ENCODE results near the gene TENM3.

The TENM3 gene

GRCh38 chr4:182493377-182493776 is 250.2 kb downstream of the TENM3 start:
- H3K9me3 ChIP-seq (replicated peaks; ENCODE audit: insufficient read depth, low read length): no peaks in the 10 kb centered on the region
- H3K36me3 ChIP-seq (replicated peaks; ENCODE audit: insufficient read depth, low read length): no peaks in the 10 kb centered on the region
- peak overlapping the region; percentile 63; the same call in 1 of the 2 replicates for H3K27ac ChIP-seq (ENCODE audit: low read length)
- TF ChIP-seq CTCF (IDR thresholded peaks at IDR 0.05; ENCODE audit: low read length) (no peak), EZH2phosphoT487 (IDR thresholded peaks at IDR 0.05; ENCODE audit: low read length) (no peak), EZH2 (optimal IDR thresholded peaks at IDR 0.05; ENCODE audit: low read depth, low read length) (no peak)
- H2AFZ ChIP-seq (ENCODE audit: low read length): no peak overlapping the region
- H3K4me2 ChIP-seq (ENCODE audit: low read depth, low read length): peak overlapping the region; percentile 62
- peaks cover 44% of the 10 kb centered on the region for H3K4me1 ChIP-seq (ENCODE audit: low read length)
- H3K27me3 ChIP-seq (replicated peaks; ENCODE audit: insufficient read depth, low read length): no peaks in the 10 kb centered on the region
- H3K79me2 ChIP-seq (ENCODE audit: low read length): no peaks in the 10 kb centered on the region
- no peak overlapping the region for H3K9ac ChIP-seq (ENCODE audit: low read length)
- no peak for DNase-seq
- H3K9me2 ChIP-seq (replicated peaks; ENCODE audit: insufficient read depth, low read length): no peaks in the 10 kb centered on the region
- no peaks in the 10 kb centered on the region for H4K20me1 ChIP-seq (ENCODE audit: insufficient read depth, low read length)
- H3F3A ChIP-seq (ENCODE audit: insufficient read depth, low read length): peaks cover 16% of the 10 kb centered on the region
- peak overlapping the region; percentile 12; the same call in 1 of the 2 replicates for H3K4me3 ChIP-seq (ENCODE audit: low read length)

- no peaks in the 10 kb centered on the region for H3K9me2 ChIP-seq (replicated peaks; ENCODE audit: insufficient read depth, low read length)
- H3F3A ChIP-seq (ENCODE audit: insufficient read depth, low read length): peaks cover 16% of the 10 kb centered on the region
- H3K9ac ChIP-seq (ENCODE audit: low read length): no peak overlapping the region
- H3K79me2 ChIP-seq (ENCODE audit: low read length): no peaks in the 10 kb centered on the region
- no peaks in the 10 kb centered on the region for H3K36me3 ChIP-seq (replicated peaks; ENCODE audit: insufficient read depth, low read length)
- no peaks in the 10 kb centered on the region for H4K20me1 ChIP-seq (ENCODE audit: insufficient read depth, low read length)
- H3K9me3 ChIP-seq (replicated peaks; ENCODE audit: insufficient read depth, low read length): no peaks in the 10 kb centered on the region
- no peaks in the 10 kb centered on the region for H3K27me3 ChIP-seq (replicated peaks; ENCODE audit: insufficient read depth, low read length)
- no peak for TF ChIP-seq CTCF (IDR thresholded peaks at IDR 0.05; ENCODE audit: low read length)
- TF ChIP-seq EZH2 (optimal IDR thresholded peaks at IDR 0.05; ENCODE audit: low read depth, low read length): no peak
- TF ChIP-seq EZH2phosphoT487 (IDR thresholded peaks at IDR 0.05; ENCODE audit: low read length): no peak
- peak overlapping the region; percentile 16; the same call in 1 of the 2 replicates for H3K27ac ChIP-seq (ENCODE audit: low read length)
- H2AFZ ChIP-seq (ENCODE audit: low read length): no peak overlapping the region
- peak; percentile 63 for DNase-seq
- H3K4me1 ChIP-seq (ENCODE audit: low read length): peaks cover 44% of the 10 kb centered on the region
- H3K4me3 ChIP-seq (ENCODE audit: low read length): no peak overlapping the region
- H3K4me2 ChIP-seq (ENCODE audit: low read depth, low read length): peak overlapping the region; percentile 62
These were observed 250.9 kb downstream of the TENM3 start for GRCh38 chr4:182494103-182494502.

- DNase-seq: no peak
- H3K27ac ChIP-seq (ENCODE audit: low read length): no peak overlapping the region
- peaks cover 16% of the 10 kb centered on the region for H3F3A ChIP-seq (ENCODE audit: insufficient read depth, low read length)
- no peaks in the 10 kb centered on the region for H3K79me2 ChIP-seq (ENCODE audit: low read length)
- no peak overlapping the region for H3K4me2 ChIP-seq (ENCODE audit: low read depth, low read length)
- H3K9ac ChIP-seq (ENCODE audit: low read length): no peak overlapping the region
- TF ChIP-seq EZH2 (optimal IDR thresholded peaks at IDR 0.05; ENCODE audit: low read depth, low read length) (no peak), EZH2phosphoT487 (IDR thresholded peaks at IDR 0.05; ENCODE audit: low read length) (no peak), CTCF (IDR thresholded peaks at IDR 0.05; ENCODE audit: low read length) (no peak)
- H2AFZ ChIP-seq (ENCODE audit: low read length): no peak overlapping the region
- no peaks in the 10 kb centered on the region for H4K20me1 ChIP-seq (ENCODE audit: insufficient read depth, low read length)
- no peaks in the 10 kb centered on the region for H3K36me3 ChIP-seq (replicated peaks; ENCODE audit: insufficient read depth, low read length)
- H3K4me3 ChIP-seq (ENCODE audit: low read length): no peak overlapping the region
- no peaks in the 10 kb centered on the region for H3K27me3 ChIP-seq (replicated peaks; ENCODE audit: insufficient read depth, low read length)
- H3K9me2 ChIP-seq (replicated peaks; ENCODE audit: insufficient read depth, low read length): no peaks in the 10 kb centered on the region
- no peaks in the 10 kb centered on the region for H3K9me3 ChIP-seq (replicated peaks; ENCODE audit: insufficient read depth, low read length)
- H3K4me1 ChIP-seq (ENCODE audit: low read length): peaks cover 44% of the 10 kb centered on the region
These were observed 251.8 kb downstream of the TENM3 start for GRCh38 chr4:182495031-182495430.

Measured in MM.1S (cell line).